Fibroblast of the conjunctiva (primary cell): ENCODE data around the gene PER2.

Experiments
- DNase-seq: peaks from one replicate; pipeline ENCODE4 v3.0.0-alpha.2; 2010; ENCODE audit warnings: low read depth

PER2 gene

DNA sequence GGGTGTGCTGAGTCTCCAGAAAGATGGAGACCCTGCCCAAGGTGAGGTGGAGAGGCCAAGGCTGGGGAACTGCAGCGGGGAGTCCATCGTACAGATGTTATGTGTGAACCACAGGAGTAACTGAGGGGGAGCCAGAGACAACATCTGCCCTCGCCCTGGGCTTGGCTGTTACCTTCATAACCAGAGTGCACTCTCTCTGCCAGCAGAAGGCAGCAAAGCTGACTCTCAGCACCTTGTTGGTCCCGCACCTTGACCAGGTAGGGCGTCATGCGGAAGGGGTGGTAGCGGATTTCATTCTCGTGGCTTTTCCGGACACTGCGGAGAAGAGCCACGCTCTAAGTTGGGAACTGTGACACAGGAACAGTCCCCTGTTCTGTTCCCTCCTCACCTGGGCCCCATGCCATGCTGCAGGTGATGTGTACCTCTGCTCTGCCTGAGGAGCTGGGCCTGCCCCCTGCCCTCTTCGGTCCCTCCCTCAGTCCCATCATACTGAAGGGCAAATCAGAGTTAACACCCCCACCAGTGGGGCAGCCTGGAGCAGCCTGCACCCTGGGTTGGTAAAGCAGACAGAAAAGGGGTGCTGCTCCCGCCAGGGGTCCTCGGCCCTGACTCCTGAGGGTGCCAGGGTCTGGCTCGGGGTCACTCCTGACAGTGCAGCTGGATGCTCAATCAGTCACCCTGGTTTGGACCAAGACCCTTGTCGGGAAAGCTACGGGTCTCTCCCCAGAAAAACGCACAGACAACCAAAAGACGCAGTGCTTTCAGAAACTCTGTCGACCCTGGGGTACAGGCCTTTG is 20.3 kb downstream of the PER2 start:
- DNase-seq: no peak

DNA sequence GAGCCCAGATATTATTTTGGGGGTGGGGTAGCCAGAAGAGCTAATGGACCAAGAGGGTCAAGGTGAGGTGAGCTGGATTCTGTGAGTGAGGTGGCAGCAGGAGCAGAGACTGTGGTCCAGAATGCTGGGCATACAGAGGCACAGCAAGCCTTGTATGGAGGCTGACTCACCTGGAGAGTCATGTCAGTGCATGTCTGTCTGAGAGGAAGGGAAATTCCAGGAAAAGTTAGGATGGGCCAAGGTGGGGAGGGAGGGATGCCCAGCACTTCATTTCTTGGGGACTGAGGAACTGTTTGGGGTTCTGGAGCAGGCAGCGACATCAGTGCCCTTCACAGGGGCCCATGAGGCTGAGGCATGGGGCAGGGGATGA is 21.1 kb downstream of the PER2 start:
- DNase-seq: no peak

DNA sequence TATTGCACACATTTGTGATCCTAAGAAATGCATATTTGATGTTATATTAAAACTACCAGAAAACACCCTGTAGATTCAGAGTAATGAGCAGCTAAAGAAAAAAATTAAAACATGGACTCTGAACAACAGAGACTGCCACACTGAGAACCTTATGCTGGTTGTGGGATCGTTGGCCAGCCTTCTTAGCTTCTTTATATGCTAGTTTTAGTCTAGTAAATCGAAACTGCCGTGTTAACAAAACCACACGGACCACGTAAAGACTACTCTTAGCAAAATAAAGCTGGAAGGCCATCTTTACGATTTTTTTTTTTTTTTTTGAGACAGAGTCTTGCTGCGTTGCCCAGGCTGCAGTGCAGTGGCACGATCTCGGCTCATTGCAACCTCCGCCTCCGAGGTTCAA is 22.8 kb downstream of the PER2 start:
- DNase-seq: no peak

DNA sequence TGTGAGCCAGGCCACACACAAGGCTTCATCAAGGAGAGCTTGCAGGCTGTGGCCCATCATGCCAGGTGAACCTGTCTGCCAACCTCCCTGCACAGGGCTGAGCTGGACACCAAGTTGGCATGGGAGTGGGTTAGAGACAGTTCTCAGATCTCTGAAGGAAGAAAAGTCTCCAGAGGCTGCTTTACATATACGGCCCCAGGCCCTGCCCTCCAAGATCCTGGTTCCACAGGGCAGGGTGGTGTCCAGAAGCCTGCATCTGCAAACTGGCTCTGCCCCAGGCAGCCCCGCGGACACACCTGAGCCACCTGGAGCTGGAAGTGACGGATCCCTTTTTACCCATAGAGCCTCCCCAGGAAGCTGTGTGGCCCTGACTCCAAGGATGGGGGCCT is 24.3 kb downstream of the PER2 start:
- no peak for DNase-seq

DNA sequence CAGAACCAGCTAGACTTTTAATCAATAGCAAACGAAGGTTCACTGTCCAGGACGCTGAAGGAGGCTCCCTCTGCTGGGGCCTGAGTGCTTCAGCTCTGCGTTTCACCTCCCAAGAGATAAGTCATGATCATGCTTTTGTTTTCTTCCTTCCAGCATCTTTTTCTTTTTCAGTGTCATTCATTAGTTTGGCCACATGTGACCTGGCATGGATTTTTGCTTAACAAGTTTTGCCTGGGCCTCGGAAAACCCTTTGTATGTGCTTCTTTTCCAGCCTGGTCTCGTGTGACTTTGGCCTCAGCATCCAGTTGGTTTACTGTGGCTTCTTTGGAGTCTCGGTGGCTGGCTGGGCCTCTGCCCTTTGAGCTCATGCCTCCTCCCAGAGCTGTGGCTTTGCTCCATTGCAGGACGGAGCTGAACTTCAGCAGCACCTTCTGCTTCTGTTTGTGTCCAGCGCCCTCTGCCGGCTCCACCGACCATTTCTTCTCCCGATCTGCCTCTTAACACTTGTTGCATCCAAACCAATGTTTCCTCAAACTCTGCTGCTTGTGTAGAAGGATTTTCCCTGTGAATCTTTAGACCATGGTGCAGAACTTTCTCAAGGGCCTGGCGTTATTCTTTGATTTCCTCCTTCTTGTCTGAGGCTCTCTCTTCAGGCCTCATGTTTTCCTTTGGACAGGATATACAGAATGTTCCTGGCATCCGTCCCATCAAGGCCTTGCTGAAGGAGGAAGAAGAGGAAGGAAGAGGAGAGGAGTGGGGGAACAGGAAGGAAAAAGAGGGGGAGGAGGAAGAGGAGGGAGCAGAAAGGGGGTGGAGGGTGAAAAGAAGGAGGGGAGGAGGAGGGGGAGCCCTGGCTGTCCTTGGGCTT is 25.0 kb downstream of the PER2 start:
- DNase-seq: peak; percentile 93

DNA sequence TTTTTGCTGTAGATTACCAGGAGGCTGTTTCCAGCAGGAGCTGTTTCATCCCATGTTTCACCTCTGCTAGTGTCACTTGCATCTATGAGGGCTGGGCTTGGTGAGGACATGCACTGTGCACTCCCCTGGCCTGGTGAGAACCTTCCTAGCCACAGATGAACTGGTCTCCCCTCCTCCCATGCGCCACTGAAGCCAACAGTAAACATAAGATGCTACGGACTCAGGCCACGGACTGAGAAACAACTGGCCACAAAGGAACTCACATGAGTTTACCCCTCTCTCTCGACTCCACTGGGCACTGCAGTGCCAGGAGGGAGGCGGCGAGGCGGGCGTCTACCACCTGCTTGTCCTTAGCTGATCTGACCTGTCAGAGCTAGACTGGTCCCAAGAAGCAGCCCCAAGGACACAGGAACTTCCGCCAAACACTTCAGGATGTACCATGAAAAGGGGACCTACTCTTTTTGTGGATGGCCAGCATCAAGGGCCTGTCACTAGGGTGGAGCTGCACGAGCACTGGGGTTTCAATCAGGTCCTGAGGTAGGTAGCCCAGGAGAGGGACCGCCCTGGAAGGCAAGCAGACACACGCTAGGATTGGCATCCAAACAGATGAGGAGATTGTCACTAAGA is 25.8 kb downstream of the PER2 start:
- DNase-seq: no peak

DNA sequence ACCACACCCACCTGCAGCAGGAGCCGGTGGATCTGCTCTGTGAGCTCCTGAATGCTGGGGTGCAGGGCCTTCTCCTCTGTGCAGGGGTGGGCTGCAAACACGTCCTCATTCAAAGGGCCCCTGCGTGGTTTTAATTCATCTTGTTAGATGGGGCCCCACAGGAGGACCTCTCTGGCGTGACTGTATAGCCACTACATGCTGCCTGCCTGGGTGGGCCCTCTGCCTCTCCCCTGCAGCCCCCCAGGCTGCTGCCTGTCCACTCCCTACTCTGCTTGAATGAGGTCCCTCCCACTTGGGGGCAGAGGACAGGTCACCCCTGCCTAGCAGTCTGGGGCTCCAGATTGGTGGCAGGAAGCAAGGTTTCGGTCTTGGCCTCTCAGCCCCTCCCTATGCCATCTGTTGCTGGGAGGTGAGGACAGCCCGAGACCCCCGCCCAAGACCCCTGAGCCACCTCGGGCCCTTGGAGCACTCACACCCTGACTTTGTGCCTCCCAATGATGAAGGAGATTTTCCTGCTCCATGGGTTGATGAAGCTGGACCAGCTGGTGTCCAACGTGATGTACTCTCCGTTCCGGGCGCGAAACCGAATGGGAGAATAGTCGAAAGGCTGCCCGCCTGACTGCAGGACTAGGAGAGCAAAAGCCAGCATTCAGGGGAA is 26.6 kb downstream of the PER2 start:
- DNase-seq: no peak

DNA sequence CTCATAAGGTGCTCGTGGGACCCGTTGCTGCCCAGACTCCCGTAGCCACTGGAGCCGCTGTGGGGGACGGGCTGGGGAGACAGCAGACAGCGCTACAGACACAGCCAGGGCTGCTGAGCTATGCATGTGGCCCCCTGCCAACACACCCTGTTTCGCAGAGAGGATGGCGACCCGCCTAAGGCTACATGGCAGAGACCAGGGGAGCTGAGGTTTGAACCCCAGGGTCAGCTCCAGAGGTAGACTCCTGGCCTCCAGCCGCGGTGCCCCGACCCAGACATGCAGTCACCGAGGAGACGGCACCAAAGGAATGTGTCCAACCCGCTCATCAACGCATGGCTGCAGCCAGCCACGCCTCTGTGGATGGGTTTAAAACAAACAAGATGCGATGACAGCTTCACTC is 27.5 kb downstream of the PER2 start:
- no peak for DNase-seq

DNA sequence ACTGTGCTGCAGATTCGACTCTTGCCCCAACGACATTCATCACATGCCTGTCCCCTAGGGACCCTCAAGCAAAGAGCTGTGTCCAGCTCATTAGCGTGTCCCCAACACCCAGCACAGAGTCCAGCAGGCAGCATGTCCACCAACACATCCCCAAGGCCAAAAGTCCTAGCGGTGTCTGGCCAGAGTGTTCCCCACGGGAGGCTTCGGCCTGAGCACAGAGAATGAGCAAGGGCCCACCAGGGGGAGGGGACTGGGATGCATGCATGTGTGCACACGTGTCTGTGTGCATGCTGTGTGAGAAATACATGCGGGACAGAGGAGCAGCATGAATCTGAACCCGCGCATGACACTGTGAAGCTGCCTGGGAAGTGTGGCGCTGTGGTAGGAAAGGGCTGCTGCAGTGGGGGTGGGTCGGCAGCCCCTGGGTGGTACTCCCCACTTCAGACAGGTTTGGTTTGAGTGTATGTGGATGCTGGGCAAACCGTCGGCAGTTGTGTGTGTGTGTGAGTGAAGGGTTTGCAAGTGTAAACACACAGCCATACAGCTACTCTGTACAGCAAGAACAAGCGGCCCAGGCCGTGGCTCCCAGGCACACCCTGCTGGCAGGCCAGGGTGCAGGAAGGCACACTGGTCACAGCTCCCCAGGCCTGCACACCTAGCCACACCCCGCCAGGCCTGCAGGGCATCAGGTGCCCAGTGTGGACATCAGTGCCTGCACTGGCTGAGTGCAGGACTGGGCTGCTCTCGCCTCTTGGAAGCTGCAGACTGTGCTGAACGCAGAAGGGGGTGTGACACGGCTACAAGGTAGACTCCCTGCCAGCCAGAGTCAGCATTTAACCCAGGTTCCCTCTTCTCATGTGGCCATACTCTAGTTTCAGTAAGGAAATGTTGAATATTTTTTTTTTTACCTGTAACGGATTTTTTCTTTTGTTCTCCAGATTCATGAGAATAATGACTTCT is 29.1 kb downstream of the PER2 start:
- no peak for DNase-seq

DNA sequence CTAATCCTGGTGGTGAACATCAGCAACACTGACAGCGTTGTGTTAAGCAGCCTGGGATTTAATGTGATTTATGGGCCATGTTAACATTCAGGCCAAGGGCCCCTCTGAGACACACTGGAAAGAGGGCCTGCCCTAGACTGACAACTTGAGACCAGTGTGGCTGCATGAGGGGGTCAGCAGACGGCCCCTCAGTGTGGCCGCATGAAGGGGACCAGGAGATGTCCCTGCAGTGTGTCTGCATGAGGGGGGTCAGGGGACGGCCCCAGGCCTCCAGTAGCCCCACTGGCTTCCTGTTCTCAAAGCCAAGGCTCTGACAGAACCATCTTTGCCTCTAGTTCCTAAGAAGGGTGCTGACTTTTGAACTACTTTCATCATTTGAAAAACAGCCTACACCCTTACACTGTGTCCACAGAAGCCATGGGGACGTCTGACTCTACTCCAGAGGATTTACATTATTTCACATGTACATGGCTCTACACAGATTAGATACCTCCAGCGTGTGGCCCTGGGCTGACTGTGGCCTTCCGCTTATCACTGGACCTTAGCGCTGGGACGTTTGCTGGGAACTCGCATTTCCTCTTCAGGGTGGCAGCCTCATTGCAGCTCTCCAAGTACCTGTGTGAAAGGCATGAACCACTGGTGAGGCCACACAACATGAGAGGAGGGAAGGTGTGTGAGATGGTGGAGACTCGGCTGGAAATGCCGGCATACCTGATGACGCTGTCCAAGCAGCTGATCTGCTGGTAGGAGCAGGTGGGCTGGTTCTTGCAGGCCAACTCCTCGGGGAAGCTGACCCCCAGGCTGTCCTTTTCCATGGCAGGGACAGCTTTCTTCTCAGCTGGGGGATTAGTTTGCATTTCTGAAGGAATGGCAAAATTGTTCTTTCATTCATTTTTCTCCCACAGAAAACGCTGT is 30.4 kb downstream of the PER2 start:
- no peak for DNase-seq

DNA sequence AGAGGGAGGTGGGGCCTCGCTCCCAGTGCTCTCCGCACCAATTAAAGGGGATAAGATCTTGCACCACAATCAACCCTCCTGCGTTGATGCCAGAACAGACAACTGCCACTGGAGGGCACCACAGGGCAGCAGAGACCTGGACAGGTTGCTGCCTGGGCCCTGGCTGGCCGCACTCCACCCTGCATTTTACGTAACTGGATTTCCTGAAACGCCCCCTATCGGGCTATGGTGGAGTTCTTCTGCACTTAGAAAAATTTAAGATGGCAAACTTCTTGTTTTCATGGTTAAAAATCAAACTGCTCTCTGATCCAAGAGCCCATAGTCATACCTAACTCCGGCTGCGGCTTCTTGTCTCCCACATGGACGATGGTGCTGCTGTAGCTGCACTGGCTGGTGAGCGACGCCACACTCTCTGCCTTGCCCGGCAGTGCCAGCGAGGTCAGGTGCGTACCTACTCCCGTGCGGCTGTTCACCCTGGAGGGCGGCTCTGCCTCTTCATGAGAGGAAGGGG is 31.8 kb downstream of the PER2 start:
- DNase-seq: peak; percentile 67

DNA sequence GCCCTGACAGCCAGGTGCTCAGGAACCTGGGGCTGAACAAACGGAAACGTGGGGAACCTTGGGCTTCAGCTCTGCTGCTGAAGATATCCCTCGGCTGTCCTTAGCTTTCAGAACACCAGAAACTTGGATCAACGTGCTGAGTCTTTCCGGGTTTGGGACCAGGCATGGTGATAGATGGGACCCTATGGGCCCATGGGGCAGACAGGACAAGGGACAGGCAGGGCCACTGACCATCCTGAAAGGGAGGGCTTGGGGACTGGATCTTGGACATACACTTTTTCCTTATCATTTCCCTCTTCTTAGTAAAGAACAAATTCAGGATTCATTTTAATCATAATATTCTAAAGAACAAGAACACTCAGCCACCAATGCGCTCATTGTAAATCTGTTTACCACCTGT is 32.3 kb downstream of the PER2 start:
- no peak for DNase-seq

DNA sequence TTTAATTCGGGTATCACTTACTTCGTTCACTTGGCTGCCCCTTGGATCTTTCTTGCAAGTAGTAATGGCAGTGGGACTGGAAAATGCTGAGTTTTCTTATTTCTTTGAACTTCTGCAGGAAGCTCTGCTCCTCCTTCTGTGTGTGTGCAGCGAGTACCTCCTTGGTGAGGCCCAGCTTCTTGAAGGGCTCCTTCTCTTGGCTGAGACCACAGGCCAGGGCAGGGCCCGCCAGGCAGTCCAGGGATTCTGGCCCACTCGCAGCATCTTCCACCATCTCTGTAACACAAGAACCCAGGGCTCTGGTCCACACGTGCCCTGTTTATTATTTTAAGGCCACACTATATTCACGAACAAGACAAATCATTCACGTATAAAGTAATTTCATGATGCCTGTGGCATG is 32.8 kb downstream of the PER2 start:
- DNase-seq: no peak

DNA sequence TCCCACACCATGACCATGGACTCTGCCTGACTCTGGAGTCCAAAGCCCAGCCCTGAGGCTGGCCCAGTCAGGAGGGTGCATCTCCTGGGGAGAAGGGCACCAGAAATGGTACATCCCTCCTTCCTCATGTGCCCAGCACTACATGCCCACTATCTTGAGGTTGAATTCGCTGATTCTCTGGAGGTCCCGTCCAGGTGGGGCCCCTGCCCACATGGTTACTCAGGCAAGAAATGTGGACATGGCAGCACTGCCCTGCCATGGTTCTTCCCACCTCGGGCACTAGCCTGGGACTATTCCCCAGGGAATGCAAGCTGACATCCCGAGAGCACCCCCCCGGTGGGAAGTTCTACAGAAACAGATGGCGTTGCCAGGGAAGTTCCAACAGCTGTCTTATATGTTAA is 33.3 kb downstream of the PER2 start:
- no peak for DNase-seq

DNA sequence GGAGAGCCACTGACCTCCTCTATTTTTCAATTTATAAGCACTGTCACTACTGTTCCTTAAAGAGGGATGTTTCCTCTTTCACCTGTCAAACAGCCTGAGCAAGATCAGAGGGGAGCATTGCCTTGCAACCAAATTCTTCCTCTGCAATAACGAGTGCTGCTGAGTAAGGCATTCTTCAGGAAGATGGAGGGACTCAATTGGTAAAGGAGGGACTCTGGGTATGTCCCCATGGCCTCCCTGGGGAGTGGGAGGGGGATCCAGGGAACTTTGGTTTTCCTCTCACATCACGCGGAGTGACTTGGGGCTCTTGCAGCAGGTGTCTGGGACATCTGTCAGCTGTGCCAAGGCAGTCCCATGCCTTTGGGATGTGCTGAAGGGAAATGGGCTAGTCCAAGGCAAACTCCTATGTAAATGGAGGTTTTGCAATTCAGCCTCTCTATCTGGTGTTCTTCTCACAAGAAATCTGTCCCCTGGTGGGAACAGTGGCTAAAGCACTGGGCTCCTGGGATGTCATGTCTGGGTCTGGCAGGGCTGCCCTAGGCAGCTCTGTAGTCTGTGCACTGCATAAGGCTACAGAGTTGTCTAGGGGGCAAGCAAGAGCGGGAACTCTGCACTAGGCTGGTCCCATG is 34.2 kb downstream of the PER2 start:
- DNase-seq: no peak

DNA sequence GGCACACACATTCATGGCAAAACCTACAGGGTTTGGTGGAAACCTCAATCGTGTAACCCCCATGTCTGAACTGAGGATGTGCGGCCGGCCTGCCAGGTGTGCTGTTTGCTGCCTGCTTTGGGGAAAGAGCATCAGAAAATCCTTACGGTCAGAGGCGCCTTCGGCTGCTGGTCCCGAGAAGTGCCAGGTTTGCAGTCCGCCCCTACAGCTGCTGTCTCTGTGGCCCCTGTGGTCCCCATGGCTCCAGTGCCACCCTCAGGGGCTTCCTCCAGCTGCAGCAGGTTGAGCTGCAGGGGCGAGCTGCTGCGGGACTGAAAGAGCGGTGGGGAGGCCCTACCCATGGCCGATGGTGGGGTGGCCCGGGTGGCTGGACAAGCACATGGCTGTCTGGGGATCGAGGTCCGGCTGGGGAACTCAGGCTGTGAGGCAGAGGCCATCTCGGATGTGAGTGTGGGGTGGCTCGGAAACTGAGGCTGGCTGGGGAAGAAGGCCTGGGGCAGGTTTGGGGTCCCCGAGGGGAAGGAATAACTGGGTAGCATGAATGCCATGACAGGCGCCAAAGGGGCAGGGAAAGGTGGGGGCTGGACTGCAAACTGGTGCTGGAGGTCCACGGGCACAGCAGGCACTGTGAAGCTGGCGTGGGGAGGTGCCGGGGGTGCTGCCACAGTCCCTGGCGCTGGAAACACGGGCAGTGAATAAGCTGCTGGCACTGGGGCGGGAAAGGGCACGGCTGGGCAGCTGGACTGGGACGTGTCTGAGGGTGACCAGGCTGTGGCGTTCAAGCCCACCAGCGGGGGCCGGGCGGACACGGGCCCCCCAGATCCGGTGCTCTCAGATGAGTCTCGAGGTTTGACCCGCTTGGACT is 35.4 kb downstream of the PER2 start:
- no peak for DNase-seq

DNA sequence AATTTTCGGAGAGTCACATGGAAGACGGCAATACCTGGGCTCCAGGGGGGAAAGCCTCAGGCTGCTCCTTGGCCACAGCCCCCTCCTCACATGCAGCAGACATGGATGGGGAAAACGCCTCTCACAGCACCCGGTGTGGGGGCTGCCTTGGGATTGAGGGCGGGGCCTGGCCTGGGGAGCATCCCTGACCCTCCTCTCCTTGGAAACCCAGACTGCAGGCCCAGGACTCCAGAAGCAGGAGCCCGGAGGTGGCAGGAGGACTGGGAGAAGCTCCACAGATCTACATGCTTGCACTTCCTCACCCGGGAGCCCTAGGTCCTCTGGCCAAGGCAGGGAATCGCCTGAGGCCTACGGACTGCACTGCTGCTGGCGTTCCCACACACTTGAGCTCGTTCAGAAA is 36.4 kb downstream of the PER2 start:
- DNase-seq: no peak

DNA sequence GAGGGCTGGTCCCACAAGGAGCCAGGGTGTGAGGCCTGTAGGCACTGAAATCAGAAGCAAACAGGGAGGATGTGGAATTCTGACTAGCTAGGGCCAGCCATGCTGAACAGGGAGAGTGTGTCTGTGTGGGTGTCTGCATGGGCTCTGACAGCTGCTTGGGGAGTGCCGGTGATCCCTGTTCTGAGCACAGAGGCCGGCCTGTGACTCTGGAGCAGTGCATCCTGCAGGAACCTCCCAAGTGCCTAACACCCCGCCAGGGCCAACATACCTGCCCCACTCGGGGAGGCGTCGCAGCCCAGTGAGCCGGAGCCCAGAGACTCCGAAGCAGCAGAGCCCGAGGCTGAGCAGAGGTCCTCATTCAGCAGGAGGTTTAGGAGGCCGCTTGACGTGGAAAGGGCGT is 37.1 kb downstream of the PER2 start:
- DNase-seq: no peak

DNA sequence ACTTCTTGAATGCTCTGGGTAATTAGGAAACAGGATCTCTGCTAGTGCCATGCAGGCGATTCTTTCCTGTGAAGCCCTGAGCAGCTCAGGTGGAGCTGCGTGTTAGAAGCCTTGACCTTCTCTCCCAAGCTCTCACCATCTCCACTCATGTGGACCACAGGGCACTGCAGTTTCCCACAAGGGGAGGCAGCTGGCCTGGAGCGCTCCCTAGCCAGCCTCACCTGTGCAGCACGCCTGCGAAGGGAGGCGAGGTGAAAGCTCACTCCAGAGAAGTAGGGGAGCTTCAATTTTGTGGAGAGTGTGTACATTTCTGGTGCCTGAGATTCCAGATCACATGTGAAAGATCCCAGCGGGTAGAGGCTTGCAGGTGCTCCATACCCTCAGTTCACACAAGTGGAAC is 37.5 kb downstream of the PER2 start:
- no peak for DNase-seq
